ENCODE data around the gene BRINP3. TPM values are rescaled to one million over a fixed set of nuclear protein-coding genes. Genes with fewer than 3 reads are reported as not detected.
A peak's percentile ranks its signal among the peaks of the same experiment; 100 is the strongest.
"Not testable (repeated sequence)": the region's sequence is repeated elsewhere in the genome, so short reads cannot be mapped to it uniquely, and the experiment has no call there.

BRINP3 gene
- 1.5 TPM in 2 replicates for total RNA-seq (2014; rRNA removed; shearing (Covaris generic))

- no peak for DNase-seq (ENCODE audit: low spot score)
These were observed at the start of gene BRINP3 for GRCh38 chr1:190477762-190478148. TSS of gene BRINP3 (minus strand) at chr1:190477864.

- no peak for DNase-seq (ENCODE audit: low spot score)
These were observed 33.9 kb upstream of the BRINP3 start for GRCh38 chr1:190511554-190511953.

- no peak for DNase-seq (ENCODE audit: low spot score)
These were observed 29.7 kb upstream of the BRINP3 start for GRCh38 chr1:190507357-190507756.

GRCh38 chr1:190504539-190504938 lies 26.9 kb upstream of the BRINP3 start:
- DNase-seq (ENCODE audit: low spot score): not testable (repeated sequence)

- DNase-seq (ENCODE audit: low spot score): no peak
These were observed 19.9 kb upstream of the BRINP3 start for GRCh38 chr1:190497565-190497964.

- DNase-seq (ENCODE audit: low spot score): no peak
These were observed 16.8 kb upstream of the BRINP3 start for GRCh38 chr1:190494451-190494850.

- no peak for DNase-seq (ENCODE audit: low spot score)
These were observed 13.7 kb upstream of the BRINP3 start for GRCh38 chr1:190491404-190491803.

GRCh38 chr1:190484045-190484444 lies 6.4 kb upstream of the BRINP3 start:
- DNase-seq (ENCODE audit: low spot score): no peak

- no peak for DNase-seq (ENCODE audit: low spot score)
These were observed 2.6 kb upstream of the BRINP3 start for GRCh38 chr1:190480231-190480630.

- DNase-seq (ENCODE audit: low spot score): no peak
These were observed 1.9 kb upstream of the BRINP3 start for GRCh38 chr1:190479516-190479915.

GRCh38 chr1:190479050-190479397 lies 1.4 kb upstream of the BRINP3 start:
- DNase-seq (ENCODE audit: low spot score): no peak

GRCh38 chr1:190478149-190479049 lies 735 bp upstream of the BRINP3 start:
- DNase-seq (ENCODE audit: low spot score): peak; percentile 8

- no peak for DNase-seq (ENCODE audit: low spot score)
These were observed 858 bp downstream of the BRINP3 start for GRCh38 chr1:190476806-190477205.

GRCh38 chr1:190476321-190476720 lies 1.3 kb downstream of the BRINP3 start:
- no peak for DNase-seq (ENCODE audit: low spot score)

GRCh38 chr1:190475421-190476141 lies 2.1 kb downstream of the BRINP3 start:
- DNase-seq (ENCODE audit: low spot score): no peak

- DNase-seq (ENCODE audit: low spot score): no peak
These were observed 2.9 kb downstream of the BRINP3 start for GRCh38 chr1:190474650-190475211.

GRCh38 chr1:190474010-190474409 lies 3.7 kb downstream of the BRINP3 start:
- no peak for DNase-seq (ENCODE audit: low spot score)

GRCh38 chr1:190472494-190472893 lies 5.2 kb downstream of the BRINP3 start:
- DNase-seq (ENCODE audit: low spot score): no peak

GRCh38 chr1:190472042-190472441 lies 5.6 kb downstream of the BRINP3 start:
- DNase-seq (ENCODE audit: low spot score): no peak

- no peak for DNase-seq (ENCODE audit: low spot score)
These were observed 13.0 kb downstream of the BRINP3 start for GRCh38 chr1:190464690-190465089.

- DNase-seq (ENCODE audit: low spot score): no peak
These were observed 21.5 kb downstream of the BRINP3 start for GRCh38 chr1:190456129-190456528.

- no peak for DNase-seq (ENCODE audit: low spot score)
These were observed 22.0 kb downstream of the BRINP3 start for GRCh38 chr1:190455631-190456030.

- no peak for DNase-seq (ENCODE audit: low spot score)
These were observed 24.1 kb downstream of the BRINP3 start for GRCh38 chr1:190453550-190453949.
